Prostate gland (tissue), 2 donors: ENCODE results near the gene TELO2.

Source experiments
- CTCF ChIP-seq, 4 experiments: fragments of 200-600 bp in 2 of 4; fragments of 450-650 bp in 2 of 4; sonication (generic) in 2 of 4; IDR thresholded peaks; 1 replicate in 3 of 4; 2 replicates in 1 of 4; pipeline ENCODE4 v1.5.1; 2016 to 2019; ENCODE audit warnings: antibody characterized with exemption in 4 of 4, mild to moderate bottlenecking in 2 of 4, moderate library complexity in 2 of 4
- POLR2A ChIP-seq: fragments of 450-650 bp; IDR thresholded peaks from one replicate; pipeline ENCODE4 v1.6.1; 2016; ENCODE audit warnings: antibody characterized with exemption, mild to moderate bottlenecking

GRCh38 chr16:1472974-1473373 lies 20.2 kb upstream of the TELO2 start:
- no peak for TF ChIP-seq CTCF (IDR thresholded peaks at IDR 0.05)
- no peak for TF ChIP-seq POLR2A
